Vagina (tissue), 2 donors: Measurements from ENCODE around the gene SORCS2.

Source experiments
- POLR2AphosphoS5 ChIP-seq, 2 donors: sonication (generic); formaldehyde crosslinking; IDR thresholded peaks; one replicate each; pipeline ENCODE4 v1.9.0; 2017; ENCODE audit warnings: antibody characterized with exemption in 2 of 2, mild to moderate bottlenecking in 2 of 2, low read depth in 1 of 2; ENCODE audit not compliant: insufficient read depth in 1 of 2
- TF ChIP-seq, protein P1 (sequence below), 3 experiments: fragments of 450-650 bp in 2 of 3; fragments of 200-600 bp in 1 of 3; sonication (generic) in 1 of 3; IDR thresholded peaks; one replicate each; pipeline ENCODE4 v1.5.1; 2017 to 2019; ENCODE audit warnings: antibody characterized with exemption in 3 of 3, mild to moderate bottlenecking in 2 of 3, moderate library complexity in 2 of 3

DNA sequence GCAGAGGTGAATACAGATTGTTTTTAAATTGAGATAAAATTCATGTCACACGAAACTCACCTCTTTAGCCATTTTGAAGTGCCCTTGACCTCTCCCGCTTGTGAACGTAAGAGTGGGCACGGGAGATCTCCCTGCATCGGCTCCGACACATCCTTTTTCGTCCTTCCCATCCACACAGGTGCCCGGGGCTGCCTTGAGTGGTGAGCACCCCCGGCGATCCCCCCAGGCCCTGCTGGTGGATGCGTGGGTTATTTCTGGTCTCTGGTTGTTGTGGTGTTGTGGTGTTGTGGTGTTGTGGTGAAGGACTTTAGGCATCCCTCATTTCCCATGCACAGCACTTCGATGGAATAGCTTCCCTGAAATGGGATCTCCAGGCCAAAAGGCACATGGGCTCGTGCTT is 196.3 kb downstream of the SORCS2 start:
- TF ChIP-seq, protein P1, sequence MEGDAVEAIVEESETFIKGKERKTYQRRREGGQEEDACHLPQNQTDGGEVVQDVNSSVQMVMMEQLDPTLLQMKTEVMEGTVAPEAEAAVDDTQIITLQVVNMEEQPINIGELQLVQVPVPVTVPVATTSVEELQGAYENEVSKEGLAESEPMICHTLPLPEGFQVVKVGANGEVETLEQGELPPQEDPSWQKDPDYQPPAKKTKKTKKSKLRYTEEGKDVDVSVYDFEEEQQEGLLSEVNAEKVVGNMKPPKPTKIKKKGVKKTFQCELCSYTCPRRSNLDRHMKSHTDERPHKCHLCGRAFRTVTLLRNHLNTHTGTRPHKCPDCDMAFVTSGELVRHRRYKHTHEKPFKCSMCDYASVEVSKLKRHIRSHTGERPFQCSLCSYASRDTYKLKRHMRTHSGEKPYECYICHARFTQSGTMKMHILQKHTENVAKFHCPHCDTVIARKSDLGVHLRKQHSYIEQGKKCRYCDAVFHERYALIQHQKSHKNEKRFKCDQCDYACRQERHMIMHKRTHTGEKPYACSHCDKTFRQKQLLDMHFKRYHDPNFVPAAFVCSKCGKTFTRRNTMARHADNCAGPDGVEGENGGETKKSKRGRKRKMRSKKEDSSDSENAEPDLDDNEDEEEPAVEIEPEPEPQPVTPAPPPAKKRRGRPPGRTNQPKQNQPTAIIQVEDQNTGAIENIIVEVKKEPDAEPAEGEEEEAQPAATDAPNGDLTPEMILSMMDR (IDR thresholded peaks at IDR 0.05), result no peak
- TF ChIP-seq POLR2AphosphoS5 (IDR thresholded peaks at IDR 0.05; ENCODE audit: insufficient read depth in 1 of 2, low read depth in 1 of 2), result no peak
